Activated T-cell treated with anti-CD3 and anti-CD28 coated beads for 1 hour (primary cell): Measurements from ENCODE around the gene TMEM147.
A peak's percentile ranks its signal among the peaks of the same experiment; 100 is the strongest.

Experiments
- DNase-seq: peaks from one replicate; pipeline ENCODE4 v3.0.0-alpha.2; 2020; ENCODE audit warnings: low read depth

TMEM147 gene

GRCh38 chr19:35545001-35545854 is at the start of gene TMEM147:
Gene TMEM147, plus strand, starts transcription at chr19:35545626. Its CDS starts 114 bp downstream, at chr19:35545740.
- DNase-seq: peak; percentile 64

GRCh38 chr19:35497406-35497805 is 48.0 kb upstream of the TMEM147 start:
- no peak for DNase-seq

GRCh38 chr19:35498220-35498619 is 47.2 kb upstream of the TMEM147 start:
- no peak for DNase-seq

- DNase-seq: no peak
Observed at GRCh38 chr19:35498984-35499527, 46.4 kb upstream of the TMEM147 start.

GRCh38 chr19:35500611-35501010 is 44.8 kb upstream of the TMEM147 start:
- DNase-seq: no peak

GRCh38 chr19:35501684-35502083 is 43.7 kb upstream of the TMEM147 start:
- DNase-seq: no peak

DNA sequence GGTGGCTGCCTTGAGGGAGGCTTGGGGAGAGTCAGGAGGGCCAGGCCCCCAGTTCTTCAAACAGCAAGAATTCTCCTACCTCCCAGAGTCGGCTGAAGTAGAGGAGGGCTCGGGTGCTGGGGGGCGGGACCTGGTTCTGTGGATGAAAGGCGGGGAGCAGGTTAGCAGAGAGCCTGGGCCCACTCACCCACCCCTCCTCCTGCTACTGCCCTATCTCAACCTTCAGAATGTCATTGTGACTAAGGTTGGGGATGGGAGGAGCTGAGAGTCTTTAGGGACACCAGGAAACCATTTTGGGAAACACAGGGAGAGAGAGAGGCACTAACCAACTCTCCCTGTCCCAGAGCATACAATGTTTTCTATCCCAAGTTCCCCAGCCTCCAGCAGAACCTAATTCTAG is 42.7 kb upstream of the TMEM147 start:
- DNase-seq: no peak

- DNase-seq: no peak
Observed at GRCh38 chr19:35506011-35506410, 39.4 kb upstream of the TMEM147 start.

- DNase-seq: no peak
Observed at GRCh38 chr19:35507561-35507960, 37.9 kb upstream of the TMEM147 start.

DNA sequence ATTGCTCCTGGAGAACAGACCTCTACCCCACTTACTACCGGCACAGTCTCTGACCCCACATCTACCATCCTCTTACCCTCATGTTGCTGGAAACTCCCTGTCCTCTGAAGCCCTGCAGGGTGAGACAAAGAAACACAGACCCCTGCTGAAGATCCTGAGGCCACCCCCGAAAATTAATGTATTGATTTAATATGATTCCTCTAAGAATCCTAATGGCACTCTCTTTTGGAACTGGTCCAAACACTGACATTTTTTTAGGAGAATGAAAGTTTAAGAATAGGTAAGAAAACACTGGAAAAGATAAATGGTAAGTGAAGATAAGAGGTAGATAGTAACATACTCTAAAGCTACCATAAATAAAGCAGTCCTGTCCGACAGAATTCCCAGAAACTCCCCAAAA is 37.3 kb upstream of the TMEM147 start:
- no peak for DNase-seq

- DNase-seq: peak; percentile 16
Observed at GRCh38 chr19:35509018-35509652, 36.3 kb upstream of the TMEM147 start.

DNA sequence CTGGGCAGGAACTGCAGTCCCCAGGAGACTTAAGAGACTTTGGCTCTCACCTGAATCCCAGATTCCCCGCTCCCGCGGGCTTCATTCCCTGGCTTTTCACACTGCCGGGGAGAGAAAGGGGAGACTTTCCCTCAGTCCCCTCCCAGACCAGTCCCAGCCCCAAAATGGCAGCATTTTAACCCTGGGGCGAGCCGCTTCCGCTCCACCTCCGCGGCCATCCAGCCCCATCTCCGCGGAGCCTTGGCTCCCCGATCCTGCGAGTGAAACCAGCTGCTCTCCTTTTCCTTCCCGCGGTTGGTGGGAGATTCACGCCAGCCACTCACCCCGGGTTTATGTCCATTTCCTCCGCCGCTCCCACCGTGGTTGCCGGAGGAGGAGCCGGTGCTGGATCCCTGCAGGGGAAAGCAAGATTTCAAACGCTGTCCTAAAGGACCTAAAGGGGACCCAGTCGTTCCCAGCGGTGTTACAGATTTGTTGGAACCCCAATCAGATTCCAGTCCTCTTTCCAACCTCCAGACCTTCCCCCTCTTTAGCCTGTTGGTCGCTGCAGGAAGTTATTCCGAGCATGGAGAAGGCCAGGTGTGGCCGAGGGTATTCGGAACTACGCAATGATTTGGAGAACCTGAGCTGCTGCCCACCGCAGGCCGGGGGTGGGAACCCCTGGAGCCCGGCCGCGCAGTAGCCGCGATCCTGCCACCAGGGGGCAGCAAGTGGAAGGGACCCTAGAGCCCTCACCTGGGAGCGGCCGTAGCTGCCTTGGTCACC is 35.4 kb upstream of the TMEM147 start:
- DNase-seq: peak; percentile 73

GRCh38 chr19:35510626-35510964 is 34.8 kb upstream of the TMEM147 start:
- no peak for DNase-seq

DNA sequence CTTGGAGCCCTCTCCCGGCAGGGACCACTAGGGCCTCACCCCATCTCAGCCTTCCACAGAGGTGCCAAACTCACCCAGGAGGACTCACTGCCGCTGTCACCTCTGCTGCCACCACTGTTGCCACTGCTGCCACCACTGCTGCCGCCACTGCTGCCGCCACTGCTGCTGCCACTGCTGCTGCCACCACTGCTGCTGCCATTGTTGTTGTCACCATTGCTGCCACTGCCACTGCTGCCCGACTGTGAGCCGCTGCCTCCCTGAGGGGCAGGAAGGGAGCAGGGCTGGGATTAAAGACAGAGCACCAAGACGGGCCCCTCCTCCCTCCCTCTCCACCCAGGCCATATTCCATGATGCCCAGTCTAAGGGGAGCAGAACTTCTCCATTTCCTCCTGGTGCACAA is 34.1 kb upstream of the TMEM147 start:
- no peak for DNase-seq

DNA sequence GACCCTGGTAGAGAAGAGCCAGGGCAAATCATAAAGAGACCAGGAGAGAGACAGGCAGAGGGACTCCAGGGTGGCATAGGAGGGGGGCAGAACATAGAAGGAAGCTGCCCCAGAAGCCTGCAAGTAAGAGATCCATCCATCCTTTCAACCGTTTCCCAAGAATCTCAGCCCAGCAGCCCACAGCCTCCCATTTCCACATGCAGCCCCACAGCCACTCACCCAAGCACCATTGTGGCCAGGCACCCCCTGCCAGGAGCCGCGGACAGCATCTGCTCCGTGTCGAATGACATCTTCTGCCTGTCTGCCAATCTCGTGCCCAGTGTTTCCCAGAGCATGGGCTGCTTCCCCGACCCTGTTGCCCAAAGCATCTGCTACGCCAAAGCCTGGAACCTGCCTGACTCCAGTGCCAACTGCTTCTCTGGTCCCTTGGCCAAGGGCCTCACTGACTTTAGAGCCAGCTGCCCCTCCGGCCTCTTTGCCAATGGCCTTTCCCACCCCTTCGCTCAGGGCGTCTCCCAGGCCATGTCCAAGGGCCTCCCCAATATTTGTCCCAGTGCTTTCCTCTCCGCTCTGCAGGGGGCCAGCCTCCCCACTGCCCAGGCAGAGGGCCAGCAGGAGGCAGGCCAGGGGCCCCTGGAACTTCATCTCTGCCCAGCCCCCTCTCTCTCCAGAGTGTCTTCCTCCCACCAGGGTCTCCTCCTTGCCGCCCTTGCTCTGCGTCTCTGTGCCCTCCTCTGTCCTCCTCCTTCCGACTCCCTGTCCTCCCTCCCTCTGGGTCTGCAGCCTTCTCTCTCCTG is 32.4 kb upstream of the TMEM147 start:
- DNase-seq: no peak

DNA sequence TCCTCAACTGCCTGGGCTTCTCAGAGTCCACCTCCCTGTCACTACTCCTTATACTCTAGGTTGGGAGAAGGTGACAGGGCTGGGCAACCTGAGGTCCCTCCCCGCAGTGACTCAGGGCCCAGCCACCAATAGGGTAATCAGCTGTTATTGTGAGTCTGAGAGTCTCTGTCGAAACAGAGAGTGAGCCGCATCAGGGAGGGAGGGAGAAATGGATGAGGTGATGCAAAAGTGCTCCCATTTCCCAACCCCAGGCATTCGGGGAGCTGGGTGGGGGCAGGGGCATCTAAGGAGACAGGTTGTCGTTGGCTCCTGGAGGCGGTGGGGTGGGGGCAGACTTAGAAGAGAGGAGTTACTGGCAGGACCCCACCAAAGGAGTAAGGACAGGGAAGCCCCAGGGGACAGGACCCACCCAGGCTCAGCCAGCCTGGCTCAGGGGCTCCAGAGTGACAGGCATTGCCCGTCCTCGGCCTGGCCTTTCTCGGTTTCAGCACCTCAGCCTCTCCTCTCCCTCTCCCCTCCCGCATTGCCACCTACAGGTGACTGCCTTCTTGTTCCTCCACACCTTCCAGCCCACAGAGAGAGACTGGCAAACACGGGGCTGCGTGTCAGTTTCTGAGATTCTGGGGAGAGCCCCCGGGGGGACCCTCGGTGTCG is 31.7 kb upstream of the TMEM147 start, which contains the start of gene DMKN:
Gene DMKN (minus strand): TSS at position 22 of the 654 bp plus-strand sequence. CDS start 174 bp downstream, outside the sequence.
- DNase-seq: no peak

GRCh38 chr19:35514282-35514809 is 31.1 kb upstream of the TMEM147 start:
- DNase-seq: no peak

- no peak for DNase-seq
Observed at GRCh38 chr19:35516310-35516709, 29.1 kb upstream of the TMEM147 start.

DNA sequence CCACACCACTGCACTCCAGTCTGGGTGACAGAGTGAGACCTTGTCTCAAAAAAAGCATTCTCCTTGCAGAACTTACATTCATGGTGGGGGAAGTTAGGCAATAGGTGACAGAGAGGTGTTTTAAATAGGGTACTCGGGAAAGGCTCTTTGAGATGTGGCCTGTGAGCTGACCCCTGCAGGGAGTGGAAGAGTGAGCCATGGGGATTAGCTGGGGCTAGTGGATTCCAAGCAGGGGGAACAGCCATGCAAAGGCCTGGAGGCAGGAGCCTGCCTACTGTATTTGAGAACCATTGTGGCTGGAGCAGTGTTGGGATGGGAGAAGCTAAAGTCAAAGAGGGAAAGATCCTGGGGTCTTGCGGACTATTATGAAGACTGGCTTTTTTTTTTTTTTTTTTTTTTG is 28.1 kb upstream of the TMEM147 start:
- DNase-seq: no peak

DNA sequence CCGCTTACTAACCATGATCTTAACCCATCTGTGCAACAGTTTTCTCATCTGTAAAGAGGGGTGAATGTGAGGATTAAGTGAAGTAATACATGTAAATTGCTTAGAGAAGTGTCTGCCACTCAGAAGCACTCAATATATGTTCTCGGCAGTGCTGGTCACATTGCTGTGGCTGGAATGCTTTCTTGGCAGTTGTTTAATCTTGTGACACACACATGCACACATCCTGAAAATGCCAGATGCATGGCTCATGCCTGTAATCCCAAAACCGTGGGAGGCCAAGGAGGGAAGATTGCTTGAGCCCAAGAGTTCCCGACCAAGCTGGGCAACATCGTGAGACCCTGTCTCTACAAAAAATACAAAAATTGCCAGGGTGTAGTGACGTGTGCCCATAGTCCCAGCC is 27.1 kb upstream of the TMEM147 start:
- DNase-seq: no peak

DNA sequence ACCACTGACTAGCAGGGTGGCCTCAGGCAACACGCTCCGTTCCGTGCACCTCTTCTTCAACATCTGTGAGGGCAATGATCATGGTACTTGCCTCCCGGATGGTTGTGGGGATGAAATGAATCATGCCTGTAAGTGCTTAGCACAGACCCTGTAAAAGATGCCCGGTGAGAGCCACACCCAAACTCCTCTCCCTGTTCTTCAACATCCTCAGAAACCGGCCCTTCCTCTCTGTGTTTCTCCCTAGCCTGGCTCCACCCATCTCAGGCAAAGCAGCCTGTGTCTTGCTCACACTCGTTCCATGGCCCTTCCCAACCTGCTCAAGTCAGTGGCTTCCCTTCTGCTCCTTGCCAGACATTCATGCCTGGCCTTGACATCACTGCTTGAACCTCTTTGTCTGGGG is 26.1 kb upstream of the TMEM147 start:
- DNase-seq: no peak
